ENCODE results near the gene CNN3.

GRCh38 chr1:94887106-94887505, 39.8 kb downstream of the CNN3 start:
- TF ChIP-seq POLR2A (IDR thresholded peaks at IDR 0.05): no peak
- TF ChIP-seq, protein P1, sequence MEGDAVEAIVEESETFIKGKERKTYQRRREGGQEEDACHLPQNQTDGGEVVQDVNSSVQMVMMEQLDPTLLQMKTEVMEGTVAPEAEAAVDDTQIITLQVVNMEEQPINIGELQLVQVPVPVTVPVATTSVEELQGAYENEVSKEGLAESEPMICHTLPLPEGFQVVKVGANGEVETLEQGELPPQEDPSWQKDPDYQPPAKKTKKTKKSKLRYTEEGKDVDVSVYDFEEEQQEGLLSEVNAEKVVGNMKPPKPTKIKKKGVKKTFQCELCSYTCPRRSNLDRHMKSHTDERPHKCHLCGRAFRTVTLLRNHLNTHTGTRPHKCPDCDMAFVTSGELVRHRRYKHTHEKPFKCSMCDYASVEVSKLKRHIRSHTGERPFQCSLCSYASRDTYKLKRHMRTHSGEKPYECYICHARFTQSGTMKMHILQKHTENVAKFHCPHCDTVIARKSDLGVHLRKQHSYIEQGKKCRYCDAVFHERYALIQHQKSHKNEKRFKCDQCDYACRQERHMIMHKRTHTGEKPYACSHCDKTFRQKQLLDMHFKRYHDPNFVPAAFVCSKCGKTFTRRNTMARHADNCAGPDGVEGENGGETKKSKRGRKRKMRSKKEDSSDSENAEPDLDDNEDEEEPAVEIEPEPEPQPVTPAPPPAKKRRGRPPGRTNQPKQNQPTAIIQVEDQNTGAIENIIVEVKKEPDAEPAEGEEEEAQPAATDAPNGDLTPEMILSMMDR (IDR thresholded peaks at IDR 0.05): no peak

Data from right lobe of liver (tissue), 4 donors.